Hematopoietic multipotent progenitor cell treated with erythropoietin and hydrocortisone succinate and interleukin-3 and kit ligand, for 6 days (in vitro differentiated cells): ENCODE results near the gene PDGFRA.

Experiments used
- DNase-seq: peaks from one replicate; pipeline ENCODE4 v3.0.0-alpha.2; 2015

Gene PDGFRA

DNA sequence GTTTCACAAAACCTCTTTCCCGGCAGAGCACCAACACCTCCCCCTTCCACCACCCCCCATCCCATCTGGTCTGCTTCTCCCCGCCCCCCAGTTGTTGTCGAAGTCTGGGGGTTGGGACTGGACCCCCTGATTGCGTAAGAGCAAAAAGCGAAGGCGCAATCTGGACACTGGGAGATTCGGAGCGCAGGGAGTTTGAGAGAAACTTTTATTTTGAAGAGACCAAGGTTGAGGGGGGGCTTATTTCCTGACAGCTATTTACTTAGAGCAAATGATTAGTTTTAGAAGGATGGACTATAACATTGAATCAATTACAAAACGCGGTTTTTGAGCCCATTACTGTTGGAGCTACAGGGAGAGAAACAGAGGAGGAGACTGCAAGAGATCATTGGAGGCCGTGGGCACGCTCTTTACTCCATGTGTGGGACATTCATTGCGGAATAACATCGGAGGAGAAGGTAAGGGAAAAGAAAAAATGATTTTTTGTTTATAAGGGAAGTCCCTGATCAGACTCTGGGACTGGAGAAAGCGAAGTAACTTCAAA is at the start of gene PDGFRA:
TSS of gene PDGFRA (plus strand) at position 333 of the 541 bp plus-strand sequence. CDS start 29,476 bp downstream, outside the sequence.
- no peak for DNase-seq

DNA sequence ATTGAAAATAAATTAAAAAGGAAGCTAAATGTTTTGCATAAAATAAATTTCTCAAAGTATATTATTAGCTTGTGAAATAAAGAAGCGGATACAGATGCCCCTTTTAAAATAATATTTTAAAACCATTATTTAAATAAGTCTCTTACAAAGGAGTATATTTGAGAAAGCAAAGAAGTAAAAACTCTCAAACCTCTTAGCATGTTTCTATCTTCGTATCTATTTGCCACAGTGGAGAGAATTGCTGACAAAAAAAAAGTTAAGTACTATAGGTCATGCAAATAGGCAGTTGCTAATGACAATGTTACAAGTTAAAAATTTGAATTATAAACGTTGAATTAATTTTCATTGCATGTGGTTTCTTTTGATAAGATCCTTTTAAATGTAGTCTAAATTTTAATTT is 44.5 kb upstream of the PDGFRA start:
- DNase-seq, result no peak

DNA sequence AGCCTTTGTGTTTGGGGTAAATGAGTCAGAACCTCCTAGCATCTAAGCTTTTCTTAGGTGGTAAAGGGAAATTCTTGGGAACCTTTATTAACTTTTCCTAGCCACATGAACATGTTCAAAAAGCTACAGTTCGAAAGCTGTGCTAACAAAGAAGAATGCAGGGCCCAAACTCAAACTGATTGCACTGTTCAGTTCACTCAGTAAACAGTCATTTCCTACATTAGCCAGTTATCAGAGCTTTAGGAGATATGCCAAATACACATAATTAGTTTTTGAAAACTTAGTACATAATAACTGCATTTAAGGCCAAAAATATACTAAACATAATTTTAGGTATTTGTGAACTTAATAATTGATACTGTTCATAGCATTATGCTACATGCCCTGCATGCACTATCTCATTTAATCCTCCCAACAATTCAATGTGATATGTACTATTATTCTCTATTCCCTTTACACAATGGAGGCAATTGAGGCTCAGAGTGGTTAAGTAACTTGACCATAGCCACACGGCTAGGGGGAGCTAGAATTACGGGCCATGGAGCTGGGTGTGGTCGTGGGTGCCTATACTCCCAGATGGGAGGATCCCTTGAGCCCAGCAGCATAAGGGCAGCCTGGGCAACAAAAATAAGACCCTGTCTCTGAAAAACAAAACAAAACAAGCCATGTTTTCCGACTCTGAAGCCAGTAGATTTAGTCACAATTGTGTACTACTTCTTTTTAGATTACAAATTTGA is 43.9 kb upstream of the PDGFRA start:
- DNase-seq, result peak; percentile 16

DNA sequence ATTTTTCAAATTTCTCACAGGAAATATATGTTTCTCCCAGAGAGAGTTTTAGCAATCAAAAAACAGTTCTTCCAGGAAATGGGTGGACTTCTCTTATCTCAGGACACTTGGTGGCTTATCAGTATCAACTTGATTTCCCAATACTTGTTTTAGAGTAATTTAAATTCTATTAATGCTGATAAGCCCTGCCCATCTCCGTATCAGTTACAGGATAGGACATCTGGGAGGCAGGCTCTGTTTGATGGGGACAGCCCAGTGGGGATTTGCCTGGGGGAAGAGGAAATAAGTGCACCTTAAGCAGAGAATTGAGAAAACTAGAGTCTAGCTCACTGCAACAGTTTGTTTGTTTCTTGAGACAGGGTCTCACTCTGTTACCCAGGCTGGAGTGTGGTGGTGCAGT is 43.2 kb upstream of the PDGFRA start:
- DNase-seq, result peak; percentile 52

DNA sequence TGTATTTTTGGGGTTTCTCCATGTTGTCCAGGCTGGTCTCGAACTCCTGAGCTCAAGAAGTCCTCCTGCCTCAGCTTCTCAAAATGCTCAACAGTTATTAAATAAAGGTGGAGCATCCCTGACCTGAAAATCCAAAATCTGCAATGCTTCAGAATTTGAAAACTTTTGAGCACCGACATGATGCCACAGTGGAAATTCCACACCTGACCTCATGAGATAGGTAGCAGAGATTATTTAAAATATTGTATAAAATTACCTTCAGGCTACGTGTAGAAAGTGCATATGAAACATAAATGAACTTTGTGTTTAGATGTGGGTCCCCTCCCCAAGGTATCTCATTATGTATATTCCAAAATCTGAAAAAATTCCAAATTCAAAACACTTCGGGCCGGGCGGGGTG is 42.7 kb upstream of the PDGFRA start:
- no peak for DNase-seq

DNA sequence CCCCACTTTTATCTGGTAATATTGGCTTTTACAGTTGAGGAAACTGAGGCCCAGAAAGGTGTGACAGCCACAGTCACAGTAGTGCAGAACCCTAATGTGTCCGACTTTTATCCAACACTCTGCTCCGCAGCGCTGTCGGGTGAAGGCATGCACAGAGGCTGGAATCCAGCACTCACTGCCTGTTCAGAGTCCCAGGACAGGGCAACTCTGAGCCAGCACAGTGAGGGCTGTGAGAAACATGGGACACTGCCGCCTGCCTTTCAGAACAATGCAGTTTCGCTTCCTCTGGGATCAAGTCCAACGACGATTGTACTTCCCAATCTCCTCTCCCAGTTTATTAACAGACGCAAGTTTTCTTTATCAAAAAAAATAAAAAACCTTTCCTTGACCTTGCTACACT is 41.9 kb upstream of the PDGFRA start:
- no peak for DNase-seq

DNA sequence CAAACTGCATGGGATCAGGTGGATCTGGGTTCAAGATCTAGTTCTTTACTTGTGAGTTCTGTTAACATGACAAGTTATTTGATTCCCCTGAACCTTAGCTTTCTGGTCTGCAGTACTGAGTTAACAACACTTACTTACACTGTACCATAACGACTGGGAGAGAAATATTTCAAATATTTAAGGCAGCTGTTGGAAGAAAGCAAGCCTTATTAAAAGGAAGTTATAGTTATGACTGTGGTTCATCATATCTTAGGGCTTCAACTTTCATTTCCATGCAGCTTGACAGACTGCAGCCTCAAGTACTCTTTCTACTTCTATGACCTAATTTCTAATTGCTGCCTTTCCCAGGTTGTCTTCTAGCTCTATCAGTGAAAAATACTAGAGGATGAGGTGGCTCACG is 40.0 kb upstream of the PDGFRA start:
- DNase-seq, result no peak

DNA sequence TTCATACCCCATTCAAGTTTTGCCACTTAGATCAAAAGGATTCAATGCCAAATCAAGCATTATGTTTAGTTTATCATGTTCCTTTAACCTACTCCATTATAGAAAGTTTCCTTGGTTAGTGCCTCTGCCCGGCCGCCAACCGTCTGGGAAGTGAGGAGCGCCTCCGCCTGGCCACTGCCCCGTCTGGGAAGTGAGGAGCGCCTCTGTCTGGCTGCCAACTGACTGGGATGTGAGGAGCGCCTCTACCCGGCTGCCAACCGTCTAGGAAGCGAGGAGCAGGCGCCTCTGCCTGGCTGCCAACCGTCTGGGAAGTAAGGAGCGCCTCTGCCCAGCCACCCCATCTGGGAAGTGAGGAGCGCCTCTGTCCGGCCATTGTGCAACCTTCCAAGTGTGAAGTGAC is 36.3 kb upstream of the PDGFRA start:
- no peak for DNase-seq

DNA sequence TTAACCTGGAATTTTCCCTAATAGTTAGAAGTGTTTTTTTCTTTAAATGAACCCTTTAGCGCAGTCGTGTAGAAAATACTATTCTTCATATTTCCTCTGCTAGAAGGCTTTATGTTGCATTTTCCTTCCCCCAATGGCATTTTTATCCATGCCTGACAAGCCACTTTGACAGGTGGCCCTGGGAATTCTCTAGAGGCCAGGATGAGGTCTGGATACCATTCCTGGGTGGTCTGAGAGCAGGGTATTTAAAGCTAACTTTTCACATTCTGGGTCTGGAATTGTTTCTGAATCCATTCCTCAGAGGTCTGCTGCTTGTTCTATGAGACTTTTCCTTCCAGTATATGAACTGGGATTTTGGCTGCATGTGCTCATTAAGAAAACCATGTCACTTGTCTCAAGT is 31.2 kb upstream of the PDGFRA start:
- DNase-seq, result no peak

DNA sequence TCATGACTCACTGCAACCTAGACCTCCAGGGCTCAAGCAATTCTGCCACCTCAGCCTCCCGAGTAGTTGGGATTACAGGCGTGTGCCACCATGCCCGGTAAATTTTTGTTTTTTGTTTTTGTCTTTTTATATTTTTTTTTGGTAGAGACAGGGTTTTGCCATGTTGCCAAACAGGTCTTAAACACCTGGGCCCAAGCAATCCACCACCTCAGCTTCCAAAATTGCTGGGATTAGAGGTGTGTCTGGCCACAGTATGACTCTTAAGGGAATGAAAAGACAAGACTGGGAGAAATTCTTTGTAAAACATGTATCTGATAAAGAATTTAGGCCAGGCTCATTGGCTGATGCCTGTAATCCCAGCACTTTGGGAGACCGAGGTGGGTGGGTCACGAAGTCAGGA is 29.2 kb upstream of the PDGFRA start:
- no peak for DNase-seq

DNA sequence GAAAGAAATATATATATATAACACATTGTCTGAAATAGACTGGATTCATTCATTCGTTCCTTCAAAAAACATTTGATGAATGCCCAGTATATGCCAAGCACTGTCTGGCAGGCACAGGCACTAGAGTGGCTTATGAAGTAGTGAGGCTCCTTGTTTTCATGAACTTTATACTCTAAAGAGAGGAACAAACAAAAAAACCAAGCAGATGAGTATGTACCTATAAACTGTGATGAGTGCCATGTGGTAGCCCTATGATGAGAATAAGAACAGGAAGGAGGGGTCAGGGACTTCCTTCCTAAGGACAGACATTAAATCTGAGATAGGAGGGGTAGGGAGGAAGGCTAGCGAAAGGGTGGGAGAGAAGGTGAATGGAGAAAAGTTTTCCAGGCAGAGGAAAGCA is 19.5 kb upstream of the PDGFRA start:
- no peak for DNase-seq

DNA sequence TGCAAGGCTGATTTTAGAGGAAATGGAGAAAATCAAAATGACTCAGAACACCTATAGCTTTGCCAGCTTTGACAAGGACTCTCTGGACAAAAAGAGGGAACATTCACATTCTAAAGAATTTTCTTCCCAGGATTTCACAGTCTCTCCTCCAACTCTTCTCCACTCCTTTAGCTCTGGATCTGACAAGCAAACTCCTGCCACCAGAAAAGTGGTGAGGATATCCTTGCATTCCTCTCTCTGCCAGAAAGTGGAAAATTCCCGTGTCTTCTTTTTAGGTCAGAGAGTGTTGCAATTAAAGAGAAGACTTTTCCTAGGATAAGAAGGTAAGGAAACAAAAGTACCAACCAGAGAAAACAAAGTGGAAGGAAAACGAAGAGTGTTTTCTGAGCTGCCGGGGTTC is 16.1 kb upstream of the PDGFRA start:
- DNase-seq, result no peak

DNA sequence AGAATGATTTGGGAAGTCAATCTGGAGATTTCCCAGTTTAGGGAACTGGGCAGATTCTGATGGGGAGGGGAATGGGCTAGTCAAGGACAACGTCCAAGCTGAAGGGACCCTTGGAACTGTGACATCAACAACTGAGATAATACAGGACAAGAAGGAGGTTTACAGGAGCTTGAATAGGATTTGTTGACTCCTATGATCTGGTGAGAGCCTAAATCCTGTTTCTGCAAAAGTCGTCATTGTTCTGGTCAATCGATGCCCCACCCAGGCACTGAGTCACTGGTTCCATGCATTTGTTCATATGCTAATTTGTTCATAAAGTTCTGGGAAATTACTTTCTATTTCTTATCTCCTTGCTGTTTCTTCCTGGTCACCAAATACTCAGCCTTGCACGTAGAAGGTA is 15.3 kb upstream of the PDGFRA start:
- DNase-seq, result no peak

DNA sequence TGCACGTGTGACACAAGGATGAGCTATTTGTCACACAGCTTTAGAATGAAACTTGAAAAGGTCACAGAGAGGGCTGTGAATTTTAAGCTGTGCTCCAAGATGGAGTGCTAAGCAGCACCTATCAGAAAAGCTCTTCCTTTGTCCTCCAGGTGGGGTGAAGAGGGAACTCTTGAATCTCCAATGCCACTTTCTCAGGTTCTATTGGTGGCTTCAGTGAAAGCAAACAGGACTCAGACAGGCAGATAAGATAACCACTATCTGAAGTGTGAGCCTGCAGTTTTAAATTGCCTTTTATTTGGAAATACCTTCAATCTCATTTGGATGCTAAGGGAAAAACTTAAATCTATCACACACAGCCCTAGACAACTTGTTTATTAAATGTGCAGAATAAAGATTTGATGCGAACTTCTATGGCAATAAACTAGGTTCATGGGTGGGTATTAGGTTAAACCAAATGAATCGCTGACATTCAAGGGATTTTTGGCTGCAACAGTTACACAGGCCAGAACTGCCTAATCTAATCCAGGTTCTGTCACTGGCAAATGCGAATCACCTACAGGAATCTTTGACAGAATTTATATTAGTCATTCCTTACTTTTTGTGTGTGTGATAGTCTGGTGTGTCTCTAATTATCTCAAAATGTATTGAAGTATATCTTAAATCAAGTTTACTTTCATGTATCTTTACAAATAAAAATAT is 13.6 kb upstream of the PDGFRA start:
- DNase-seq, result no peak

DNA sequence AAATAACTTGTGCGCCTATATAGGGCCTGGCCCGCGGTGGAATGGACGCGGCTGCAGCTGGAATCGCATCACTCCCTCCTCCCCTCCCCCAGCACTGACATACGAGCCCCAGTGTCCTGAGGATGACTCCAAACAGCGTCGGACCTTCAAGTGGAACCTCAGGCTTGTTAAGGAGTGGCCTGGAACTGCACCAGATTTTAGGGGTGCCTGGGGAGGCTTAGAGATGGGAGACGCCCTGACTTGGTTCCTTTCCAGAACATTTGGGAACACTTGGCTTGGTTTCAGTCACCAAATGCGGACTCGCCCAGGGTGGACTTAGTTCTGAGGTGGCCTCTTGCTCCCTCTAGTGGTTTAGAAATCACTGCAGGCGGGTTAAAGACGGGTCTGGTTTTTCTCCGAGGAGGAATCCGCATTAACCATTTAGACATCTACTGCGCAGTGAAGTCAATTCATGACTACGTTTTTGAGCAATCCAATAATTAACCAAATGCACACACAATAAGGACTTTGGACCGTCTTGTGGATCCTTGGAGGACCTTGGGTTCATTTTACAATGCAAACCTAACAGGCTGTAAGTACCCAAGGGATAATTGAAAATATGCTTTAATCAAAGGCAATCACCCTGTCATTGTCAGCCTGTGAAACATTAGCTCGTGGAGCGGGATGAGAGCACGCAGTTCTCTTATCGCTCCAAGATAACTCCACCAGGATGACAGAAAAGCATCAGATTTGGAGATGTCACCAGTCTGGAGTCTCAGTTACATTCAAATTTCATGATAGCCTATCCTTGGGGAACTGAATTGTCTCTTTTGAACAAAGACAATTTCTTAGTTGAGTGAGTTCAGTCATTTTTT is 11.2 kb upstream of the PDGFRA start:
- DNase-seq, result peak; percentile 89

DNA sequence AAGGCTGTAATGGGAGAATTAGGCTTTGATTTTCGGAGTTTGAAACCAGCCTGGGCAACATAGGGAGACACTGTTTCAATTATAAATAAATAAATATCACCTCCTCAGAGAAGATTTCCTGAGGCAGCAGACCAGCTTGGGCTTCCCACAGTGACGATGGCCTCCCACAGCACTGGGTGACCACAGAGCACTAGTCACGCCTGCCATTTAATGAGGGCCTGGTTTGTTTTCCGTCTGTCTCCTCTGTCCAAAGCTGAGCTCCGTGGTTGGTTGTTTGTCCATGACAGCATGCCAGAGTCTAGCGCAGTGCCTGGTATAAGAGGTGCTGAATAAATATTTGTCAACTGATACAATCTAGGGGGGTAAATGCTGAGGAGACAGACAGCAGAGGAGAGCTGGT is 10.4 kb upstream of the PDGFRA start:
- no peak for DNase-seq

DNA sequence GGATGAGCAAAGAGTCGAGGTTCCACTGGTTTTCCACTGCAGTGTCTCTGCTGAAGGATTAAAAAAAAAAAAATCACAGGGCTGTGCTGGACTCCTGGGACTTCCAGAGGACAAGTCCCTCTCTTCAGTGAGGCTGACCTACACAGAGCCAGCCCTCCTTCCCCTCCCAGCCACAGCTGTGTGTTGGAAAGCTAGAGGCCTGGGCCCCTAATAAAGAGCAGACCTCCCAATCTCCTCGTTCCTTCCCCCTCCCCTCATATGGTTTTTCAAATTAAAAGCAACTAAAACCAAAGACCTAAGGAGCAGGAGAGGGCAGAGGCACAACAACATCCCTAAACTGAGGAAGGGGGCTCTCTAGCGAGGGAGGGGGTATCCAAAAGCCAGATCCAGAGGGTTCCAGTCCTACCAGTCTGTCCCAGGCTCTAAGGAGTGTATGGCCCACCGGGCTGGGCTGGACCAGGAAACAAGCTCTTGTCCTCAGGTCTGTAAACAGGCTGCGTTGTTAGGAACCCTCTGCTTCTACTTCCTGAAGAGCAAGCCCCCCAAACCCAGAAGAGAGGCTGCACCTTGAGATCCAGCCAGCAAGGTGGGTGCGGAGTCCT is 4.0 kb upstream of the PDGFRA start:
- no peak for DNase-seq

DNA sequence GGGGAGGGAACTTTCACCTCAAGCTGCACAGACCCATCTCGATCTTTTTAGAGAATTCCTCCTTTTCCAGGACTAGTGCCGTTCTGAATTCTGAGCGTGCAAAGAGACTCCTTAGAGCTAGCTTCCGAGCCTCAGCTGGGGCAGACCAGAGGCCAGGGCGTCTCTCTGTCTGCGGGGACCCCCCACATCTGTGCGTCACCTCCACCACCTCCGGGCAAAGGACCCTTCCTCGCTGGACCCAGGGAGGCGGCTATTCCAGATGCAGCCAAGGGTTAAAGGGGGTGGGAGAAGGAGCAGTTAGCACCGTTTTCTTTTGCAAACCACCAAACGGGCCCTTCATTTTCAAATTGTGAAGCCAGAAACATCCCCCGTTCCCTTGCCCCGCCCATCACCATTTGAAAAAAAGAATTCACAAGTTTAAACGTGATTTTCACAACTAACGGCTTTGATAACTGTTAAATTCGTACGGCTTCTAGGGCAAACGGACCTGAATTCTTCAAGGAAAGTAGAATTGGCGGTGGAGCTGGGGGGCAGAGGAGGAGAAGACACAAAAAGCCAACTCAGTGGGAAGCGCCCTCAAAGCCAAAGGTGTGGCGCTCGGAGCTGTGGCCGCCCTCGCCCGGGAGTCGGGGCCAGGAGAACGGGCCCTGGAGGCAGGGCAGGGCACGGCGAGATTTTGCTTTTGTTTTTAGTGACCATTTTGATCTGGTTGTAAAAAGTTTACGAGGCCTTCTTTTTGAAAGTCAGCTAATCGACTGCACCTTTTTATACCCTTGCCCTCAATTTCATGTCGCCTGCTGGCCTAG is 3.3 kb upstream of the PDGFRA start:
- no peak for DNase-seq

DNA sequence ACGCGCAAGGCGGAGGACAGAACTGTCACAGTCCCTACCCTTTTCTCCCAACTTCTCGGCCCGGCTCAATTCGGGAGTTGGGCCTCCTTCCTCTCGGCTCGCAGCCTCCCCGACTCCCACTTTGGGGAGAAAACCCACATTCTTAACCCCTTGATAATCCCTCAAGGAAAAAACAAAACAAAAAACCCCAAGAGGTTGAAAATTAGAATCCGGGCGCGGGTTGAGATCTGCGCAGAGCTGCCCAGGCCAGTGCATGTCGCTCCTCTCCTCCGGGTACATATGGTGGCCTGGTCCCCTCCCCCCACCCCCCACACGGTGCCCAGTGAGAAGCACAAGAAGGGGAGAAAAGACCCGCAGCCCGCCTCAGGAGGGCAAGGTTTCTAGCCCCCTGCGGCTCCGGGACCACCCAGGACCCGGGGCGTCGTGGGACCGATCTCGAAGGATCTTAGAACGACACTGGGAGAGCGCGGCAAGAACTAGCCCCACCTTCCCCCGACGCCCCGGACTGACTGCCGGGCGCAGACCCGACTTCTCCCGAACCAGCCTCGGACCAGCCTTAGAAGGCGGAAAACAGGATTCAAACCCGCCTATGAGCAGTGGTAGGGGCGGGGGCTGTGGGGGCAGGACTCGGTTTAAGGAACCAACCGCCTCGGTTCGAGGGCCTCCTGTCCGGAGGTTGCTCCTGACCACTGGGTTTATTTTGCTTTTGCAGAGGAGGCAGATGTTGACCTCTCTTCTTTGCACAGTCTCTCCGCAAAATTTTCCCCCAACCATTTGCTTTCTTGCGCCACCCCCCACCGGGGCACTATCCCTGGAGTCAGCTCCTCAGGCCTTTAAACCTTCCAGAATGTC is 2.5 kb upstream of the PDGFRA start:
- no peak for DNase-seq

DNA sequence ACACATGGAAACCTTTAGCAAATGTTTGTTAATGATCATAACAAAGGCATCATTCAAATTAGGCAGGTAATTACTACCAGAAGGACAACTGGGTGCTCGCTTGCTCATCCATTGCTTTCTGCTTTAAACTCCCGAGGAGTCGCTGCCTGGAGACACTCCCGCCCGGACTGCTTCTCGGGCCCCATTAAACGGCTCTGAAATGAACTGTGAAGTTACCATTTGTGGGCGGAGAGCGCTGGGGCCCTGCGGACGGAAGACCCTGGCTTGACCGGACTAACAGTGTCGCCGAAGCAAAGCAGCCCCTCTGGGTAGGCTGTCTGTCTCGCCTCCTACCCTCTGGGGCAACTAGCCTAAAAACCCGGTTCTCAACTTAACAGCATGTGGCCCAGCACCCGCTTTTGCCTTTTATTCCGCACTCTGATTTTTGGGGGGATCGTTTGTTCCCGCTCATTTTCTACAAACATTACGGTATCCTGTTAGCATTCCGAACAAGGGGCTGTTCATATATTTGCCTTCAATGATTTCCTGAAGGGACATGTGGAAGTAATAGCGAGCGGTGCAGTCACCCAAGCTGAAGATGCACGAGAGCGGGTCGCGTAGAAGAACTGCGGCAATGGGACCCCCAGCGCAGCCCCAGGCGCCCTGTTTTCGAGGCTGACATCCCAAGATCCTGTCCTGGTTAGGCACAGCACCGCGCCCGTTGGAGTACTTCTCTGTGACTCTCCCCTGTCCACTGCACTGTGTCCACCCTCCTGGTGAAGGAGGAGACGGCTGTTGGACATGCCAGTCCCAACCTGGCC is 1.6 kb upstream of the PDGFRA start:
- DNase-seq, result no peak
